Neural cell (in vitro differentiated cells): ENCODE data around the gene RBFA. TPM values are rescaled to one million over a fixed set of nuclear protein-coding genes. Genes with fewer than 3 reads are reported as not detected.

Experiments used
- H2AFZ ChIP-seq: fragments of 200-600, 300-800 bp; sonication (generic), shearing (Covaris generic); 2 replicates; pipeline ENCODE4 v1.6.0; 2014; ENCODE audit warnings: low read depth, mild to moderate bottlenecking, antibody characterized with exemption, low read length, moderate library complexity
- H3F3A ChIP-seq: fragments of 200-600 bp; shearing (Covaris generic); 2 replicates; pipeline ENCODE4 v1.6.1; 2016; ENCODE audit warnings: mild to moderate bottlenecking, moderate library complexity, mixed read lengths, antibody characterized with exemption, low read length; ENCODE audit not compliant: insufficient read depth, poor library complexity, severe bottlenecking
- H3K27ac ChIP-seq: fragments of 200-600, 300-800 bp; sonication (generic), shearing (Covaris generic); 2 replicates; pipeline ENCODE4 v1.5.1; 2014; ENCODE audit warnings: mild to moderate bottlenecking, low read length, moderate library complexity
- H3K27me3 ChIP-seq: fragments of 300-800, 200-600 bp; sonication (generic), shearing (Covaris generic); 2 replicates; pipeline ENCODE4 v1.6.0; 2014; ENCODE audit warnings: mild to moderate bottlenecking, low read depth, low read length, moderate library complexity; ENCODE audit not compliant: insufficient read depth
- H3K36me3 ChIP-seq: fragments of 300-800, 200-600 bp; sonication (generic), shearing (Covaris generic); 2 replicates; pipeline ENCODE4 v1.5.1; 2014; ENCODE audit warnings: mild to moderate bottlenecking, antibody characterized with exemption, low read length, moderate library complexity; ENCODE audit not compliant: insufficient read depth
- H3K4me2 ChIP-seq: fragments of 300-800, 200-600 bp; sonication (generic), shearing (Covaris generic); 2 replicates; pipeline ENCODE4 v1.6.0; 2014; ENCODE audit warnings: mild to moderate bottlenecking, low read length
- H3K4me3 ChIP-seq: fragments of 300-800, 200-600 bp; sonication (generic), shearing (Covaris generic); 2 replicates; pipeline ENCODE4 v1.5.1; 2014; ENCODE audit warnings: mild to moderate bottlenecking, low read length, moderate library complexity
- H3K79me2 ChIP-seq: fragments of 200-600 bp; shearing (Covaris generic); replicated peaks from 2 replicates; pipeline ENCODE4 v1.6.0; 2014; ENCODE audit warnings: mild to moderate bottlenecking, low read length, moderate library complexity; ENCODE audit not compliant: insufficient read depth
- H3K9ac ChIP-seq: fragments of 300-800, 200-600 bp; sonication (generic), shearing (Covaris generic); 2 replicates; pipeline ENCODE4 v1.6.1; 2016; ENCODE audit warnings: mild to moderate bottlenecking, low read length, mixed read lengths
- H3K9me2 ChIP-seq: fragments of 200-600 bp; shearing (Covaris generic); 2 replicates; pipeline ENCODE4 v1.6.1; 2016; ENCODE audit warnings: mild to moderate bottlenecking, low read length, mixed read lengths; ENCODE audit not compliant: insufficient read depth
- H3K9me3 ChIP-seq: fragments of 200-600, 300-800 bp; sonication (generic), shearing (Covaris generic); 2 replicates; pipeline ENCODE4 v1.6.1; 2016; ENCODE audit warnings: mild to moderate bottlenecking, mixed run types, low read length, moderate library complexity, mixed read lengths
- H4K20me1 ChIP-seq: fragments of 200-600 bp; shearing (Covaris generic); 2 replicates; pipeline ENCODE4 v1.6.1; 2016; ENCODE audit warnings: mild to moderate bottlenecking, mixed run types; ENCODE audit not compliant: insufficient read depth
- CTCF ChIP-seq: fragments of 450-650 bp; IDR thresholded peaks from 2 replicates; pipeline ENCODE4 v1.5.1; 2014; ENCODE audit warnings: antibody characterized with exemption, mild to moderate bottlenecking, moderate library complexity; ENCODE audit not compliant: poor library complexity, severe bottlenecking
- EP300 ChIP-seq: fragments of 450-650 bp; conservative IDR thresholded peaks from 2 replicates; pipeline ENCODE4 v1.6.1; 2014; ENCODE audit warnings: antibody characterized with exemption, mild to moderate bottlenecking, moderate library complexity; ENCODE audit not compliant: poor library complexity, severe bottlenecking
- EZH2 ChIP-seq: fragments of 200-600, 300-800 bp; shearing (Covaris generic), sonication (generic); IDR thresholded peaks from 2 replicates; pipeline ENCODE4 v1.6.1; 2014; ENCODE audit warnings: antibody characterized with exemption, low read length, borderline replicate concordance, mild to moderate bottlenecking; ENCODE audit not compliant: insufficient read depth, poor library complexity, severe bottlenecking
- MXI1 ChIP-seq: fragments of 450-650 bp; conservative IDR thresholded peaks from 2 replicates; pipeline ENCODE4 v1.6.1; 2014; ENCODE audit warnings: antibody characterized with exemption, mild to moderate bottlenecking; ENCODE audit not compliant: poor library complexity, severe bottlenecking
- POLR2AphosphoS5 ChIP-seq: IDR thresholded peaks from 2 replicates; pipeline ENCODE4 v1.6.1; 2012
- RAD21 ChIP-seq: fragments of 450-650 bp; conservative IDR thresholded peaks from 2 replicates; pipeline ENCODE4 v1.6.1; 2014; ENCODE audit warnings: antibody characterized with exemption, mild to moderate bottlenecking, moderate library complexity
- REST ChIP-seq: IDR thresholded peaks from 2 replicates; pipeline ENCODE4 v1.6.1; 2012; ENCODE audit warnings: borderline replicate concordance
- SMC3 ChIP-seq: fragments of 450-650 bp; conservative IDR thresholded peaks from 2 replicates; pipeline ENCODE4 v1.6.1; 2014; ENCODE audit warnings: antibody characterized with exemption, mild to moderate bottlenecking, moderate library complexity; ENCODE audit not compliant: poor library complexity
- TAF1 ChIP-seq: IDR thresholded peaks from 2 replicates; pipeline ENCODE4 v1.6.1; 2012; ENCODE audit warnings: low read depth
- polyA plus RNA-seq: library from polyadenylated mRNA; depleted of rRNA; stranded (reverse); fragments of >200 nt; gene quantifications from 2 replicates; pipeline ENCODE4 v1.2.3, GENCODE V29; 2014

RBFA gene
- polyA plus RNA-seq, 1 donor from 2014 or later = 78.1 TPM

DNA sequence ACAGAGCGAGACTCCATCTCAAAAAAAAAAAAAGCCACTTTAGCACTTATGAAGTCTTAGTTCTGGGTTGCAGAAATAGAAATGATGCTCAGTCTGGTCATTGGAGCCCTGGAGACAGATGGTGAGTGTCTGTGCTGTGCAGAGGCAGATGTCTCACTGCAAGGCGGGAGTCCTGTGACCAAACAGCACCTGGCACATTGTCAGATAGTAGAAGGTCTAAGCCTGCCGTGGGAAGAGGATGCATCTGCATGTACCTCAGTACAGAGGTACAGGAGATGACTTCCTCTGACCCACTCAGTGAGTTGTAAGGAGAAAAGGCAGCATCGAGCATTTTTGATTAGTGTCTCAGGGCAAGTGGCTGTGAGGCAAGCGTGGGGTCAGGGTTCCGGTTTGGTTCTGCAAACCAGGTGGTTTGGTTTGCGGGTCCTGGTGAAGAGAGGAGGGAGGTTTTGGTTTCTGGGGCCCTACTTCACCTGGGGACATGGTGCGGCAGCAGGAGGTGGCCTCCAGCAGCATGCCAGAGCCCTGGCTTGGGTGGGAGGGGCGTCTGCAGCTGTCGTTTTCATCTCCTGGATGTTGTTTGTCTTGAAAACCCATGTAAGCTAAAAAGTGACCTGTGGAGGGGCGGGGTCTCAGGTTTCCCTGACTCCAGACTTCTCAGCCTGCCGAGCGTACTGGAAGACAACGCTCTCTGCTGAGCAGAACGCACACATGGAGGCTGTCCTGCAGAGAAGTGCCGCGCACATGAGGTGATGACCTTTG is 3.8 kb downstream of the RBFA start:
- Histone ChIP-seq H3K9me3 (no peaks in the 10 kb centered on the region), H3K4me3 (no peak overlapping the region), H3K9me2 (no peaks in the 10 kb centered on the region), H4K20me1 (no peaks in the 10 kb centered on the region), H3K27me3 (no peaks in the 10 kb centered on the region), H3K9ac (no peak overlapping the region), H3K36me3 (peaks cover 4% of the 10 kb centered on the region), H3K79me2 (peaks cover 19% of the 10 kb centered on the region), H3F3A (no peaks in the 10 kb centered on the region), H3K4me2 (no peak overlapping the region), H3K27ac (no peak overlapping the region), H2AFZ (no peak overlapping the region)
- no peak for TF ChIP-seq EZH2
- TF ChIP-seq EP300 = no peak
- TF ChIP-seq TAF1 = no peak
- TF ChIP-seq MXI1 = no peak
- no peak for TF ChIP-seq SMC3
- no peak for TF ChIP-seq RAD21
- TF ChIP-seq REST = no peak
- no peak for TF ChIP-seq CTCF
- no peak for TF ChIP-seq POLR2AphosphoS5

DNA sequence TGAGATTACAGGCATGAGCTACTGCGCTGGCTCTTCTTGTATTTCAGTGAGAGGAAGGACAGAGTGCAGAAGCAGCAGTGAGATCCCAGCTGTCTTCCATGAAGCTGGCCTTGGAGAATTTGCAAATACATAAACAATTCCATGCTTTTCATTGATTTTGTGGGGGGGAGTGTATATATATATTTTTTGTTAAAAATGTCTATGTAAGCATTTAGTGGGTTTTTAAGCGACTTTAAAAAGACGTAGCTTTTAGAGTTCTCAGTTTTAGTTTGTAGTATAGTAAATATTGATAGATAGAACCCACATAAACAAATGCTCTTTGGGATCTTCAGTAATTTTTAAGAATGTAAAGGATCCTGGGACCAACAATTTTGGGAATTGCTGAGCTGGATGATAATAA is 6.3 kb downstream of the RBFA start:
- TF ChIP-seq REST (no peak), POLR2AphosphoS5 (no peak), CTCF (no peak), TAF1 (no peak), EP300 (no peak), SMC3 (no peak), EZH2 (no peak), RAD21 (no peak), MXI1 (no peak)
- Histone ChIP-seq H3F3A (no peaks in the 10 kb centered on the region), H3K9me3 (no peaks in the 10 kb centered on the region), H3K36me3 (peaks cover 4% of the 10 kb centered on the region), H3K4me2 (no peak overlapping the region), H3K79me2 (peaks cover 9% of the 10 kb centered on the region), H3K9me2 (no peaks in the 10 kb centered on the region), H3K4me3 (no peak overlapping the region), H2AFZ (no peak overlapping the region), H3K27me3 (no peaks in the 10 kb centered on the region), H3K9ac (no peak overlapping the region), H3K27ac (no peak overlapping the region), H4K20me1 (no peaks in the 10 kb centered on the region)
